HUES6 (cell line): Measurements from ENCODE around the gene GRHL3.

Experiments used
- H3K27ac ChIP-seq: 2 replicates; pipeline ENCODE4 v1.7.0; 2013; ENCODE audit warnings: low read depth, mild to moderate bottlenecking, low read length, inconsistent platforms
- H3K27me3 ChIP-seq: 2 replicates; pipeline ENCODE4 v1.6.1; 2013; ENCODE audit warnings: low read length; ENCODE audit not compliant: control insufficient read depth, insufficient read depth
- H3K36me3 ChIP-seq: 2 replicates; pipeline ENCODE4 v1.6.1; 2013; ENCODE audit warnings: low read length; ENCODE audit not compliant: control insufficient read depth, insufficient read depth
- H3K4me1 ChIP-seq: 2 replicates; pipeline ENCODE4 v1.6.1; 2013; ENCODE audit warnings: low read length; ENCODE audit not compliant: control insufficient read depth, insufficient read depth
- H3K4me3 ChIP-seq: 2 replicates; pipeline ENCODE4 v1.5.1; 2013; ENCODE audit warnings: low read depth, low read length
- H3K9ac ChIP-seq: one replicate; pipeline ENCODE4 v1.6.1; 2013; ENCODE audit warnings: mild to moderate bottlenecking, low read length
- H3K9me3 ChIP-seq: 2 replicates; pipeline ENCODE4 v1.6.1; 2013; ENCODE audit warnings: low read depth, low read length; ENCODE audit not compliant: control insufficient read depth, insufficient read depth

Gene GRHL3

DNA sequence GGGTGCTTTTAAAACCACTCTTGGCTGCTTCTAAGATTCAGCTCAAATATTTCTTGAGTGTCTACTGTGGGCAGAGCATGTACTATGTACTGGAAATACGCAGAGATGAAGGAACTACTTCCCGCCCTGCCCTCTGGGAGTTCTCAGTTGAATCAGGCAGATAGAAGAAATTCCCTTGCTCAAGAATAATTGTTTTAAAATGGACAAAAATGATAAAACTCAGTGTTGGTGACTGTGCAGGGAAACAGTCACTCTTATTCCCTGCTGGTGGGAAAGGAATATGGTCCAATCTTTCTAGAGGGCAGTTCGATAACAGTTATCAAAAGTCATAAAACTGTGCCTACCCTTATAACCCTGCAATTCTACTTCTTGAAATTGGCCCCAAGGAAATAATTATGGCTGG is 16.9 kb upstream of the GRHL3 start:
- no peak overlapping the region for H3K4me3 ChIP-seq
- no peaks in the 10 kb centered on the region for H3K27me3 ChIP-seq
- peaks cover 34% of the 10 kb centered on the region for H3K4me1 ChIP-seq
- H3K9me3 ChIP-seq: no peaks in the 10 kb centered on the region
- no peak overlapping the region for H3K27ac ChIP-seq
- H3K9ac ChIP-seq: no peak overlapping the region
- no peaks in the 10 kb centered on the region for H3K36me3 ChIP-seq

- Histone ChIP-seq H3K9ac (no peak overlapping the region), H3K9me3 (no peaks in the 10 kb centered on the region), H3K4me1 (peaks cover 39% of the 10 kb centered on the region), H3K27me3 (no peaks in the 10 kb centered on the region), H3K4me3 (no peak overlapping the region), H3K27ac (no peak overlapping the region), H3K36me3 (no peaks in the 10 kb centered on the region)
Observed at GRCh38 chr1:24303600-24303999, 15.6 kb upstream of the GRHL3 start.

GRCh38 chr1:24304763-24305162 is 14.4 kb upstream of the GRHL3 start:
- no peak overlapping the region for H3K4me3 ChIP-seq
- H3K9me3 ChIP-seq: no peaks in the 10 kb centered on the region
- no peaks in the 10 kb centered on the region for H3K27me3 ChIP-seq
- H3K4me1 ChIP-seq: peaks cover 50% of the 10 kb centered on the region
- H3K9ac ChIP-seq: no peak overlapping the region
- H3K27ac ChIP-seq: no peak overlapping the region
- H3K36me3 ChIP-seq: no peaks in the 10 kb centered on the region

- Histone ChIP-seq H3K27ac (peak overlapping the region; percentile 86; the same call in 1 of the 2 replicates), H3K9me3 (no peaks in the 10 kb centered on the region), H3K4me3 (peak overlapping the region; percentile 11; the same call in 1 of the 2 replicates)
Observed at GRCh38 chr1:24308365-24309015, 10.7 kb upstream of the GRHL3 start.

GRCh38 chr1:24309762-24310485 is 9.2 kb upstream of the GRHL3 start:
- H3K27ac ChIP-seq: no peak overlapping the region
- H3K36me3 ChIP-seq: no peaks in the 10 kb centered on the region
- no peaks in the 10 kb centered on the region for H3K27me3 ChIP-seq
- no peaks in the 10 kb centered on the region for H3K9me3 ChIP-seq
- no peak overlapping the region for H3K4me3 ChIP-seq
- peaks cover 65% of the 10 kb centered on the region for H3K4me1 ChIP-seq
- no peak overlapping the region for H3K9ac ChIP-seq

More at GRCh38 chr1:24308365-24309015, 10.7 kb upstream of the GRHL3 start:
- H3K9ac ChIP-seq: peak overlapping the region; percentile 32
- no peaks in the 10 kb centered on the region for H3K36me3 ChIP-seq
- H3K4me1 ChIP-seq: peaks cover 70% of the 10 kb centered on the region
- H3K27me3 ChIP-seq: no peaks in the 10 kb centered on the region

DNA sequence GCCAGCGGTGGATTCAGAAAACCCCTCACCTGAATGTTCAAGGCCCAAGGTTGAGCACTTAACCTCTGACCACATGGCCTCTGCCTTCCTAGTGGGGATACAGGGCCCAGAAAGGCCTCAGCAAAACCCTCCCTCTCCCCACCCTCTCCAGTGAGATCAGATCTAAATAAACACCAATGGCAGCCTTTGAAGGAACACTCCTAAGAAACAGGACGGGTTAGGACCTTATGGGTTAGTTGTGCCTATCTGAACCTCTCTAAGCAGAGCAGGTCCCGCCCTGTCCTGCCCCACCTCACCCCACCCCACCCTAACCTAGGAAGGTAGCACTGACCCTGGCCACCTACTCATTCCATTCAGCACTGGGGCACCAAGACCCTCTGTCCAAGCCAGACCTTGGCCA is 7.9 kb upstream of the GRHL3 start:
- no peaks in the 10 kb centered on the region for H3K9me3 ChIP-seq
- no peaks in the 10 kb centered on the region for H3K27me3 ChIP-seq
- no peaks in the 10 kb centered on the region for H3K36me3 ChIP-seq
- peaks cover 62% of the 10 kb centered on the region for H3K4me1 ChIP-seq
- no peak overlapping the region for H3K4me3 ChIP-seq
- no peak overlapping the region for H3K27ac ChIP-seq
- no peak overlapping the region for H3K9ac ChIP-seq

- Histone ChIP-seq H3K27ac (no peak overlapping the region), H3K4me1 (peaks cover 62% of the 10 kb centered on the region), H3K36me3 (no peaks in the 10 kb centered on the region), H3K27me3 (no peaks in the 10 kb centered on the region), H3K9ac (no peak overlapping the region), H3K9me3 (no peaks in the 10 kb centered on the region), H3K4me3 (no peak overlapping the region)
Observed at GRCh38 chr1:24311741-24312140, 7.4 kb upstream of the GRHL3 start.

GRCh38 chr1:24315391-24315790 is 3.8 kb upstream of the GRHL3 start:
- Histone ChIP-seq H3K27ac (no peak overlapping the region), H3K9ac (no peak overlapping the region), H3K27me3 (peaks cover 7% of the 10 kb centered on the region), H3K4me3 (no peak overlapping the region), H3K9me3 (no peaks in the 10 kb centered on the region), H3K4me1 (peaks cover 56% of the 10 kb centered on the region), H3K36me3 (no peaks in the 10 kb centered on the region)

DNA sequence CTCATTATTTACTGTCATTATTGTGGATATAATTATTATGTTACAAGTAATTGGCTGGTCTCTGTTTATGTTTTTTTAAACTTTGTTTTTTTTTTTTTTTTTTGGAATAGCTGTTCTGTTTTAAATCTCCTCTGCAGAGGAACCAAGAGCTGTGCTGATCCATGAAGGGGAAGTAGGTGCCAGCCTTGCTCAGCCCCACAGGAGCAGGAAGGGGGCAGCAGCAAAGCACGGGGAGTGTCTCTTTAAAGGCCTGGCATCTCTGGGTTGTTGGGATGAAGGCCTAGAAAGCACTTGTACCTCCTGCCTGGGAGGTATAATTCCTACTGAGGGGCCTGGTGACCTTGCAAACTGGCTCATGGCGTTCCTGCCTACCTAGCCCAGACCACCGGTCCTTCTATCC is 2.5 kb upstream of the GRHL3 start:
- H3K4me1 ChIP-seq: peaks cover 56% of the 10 kb centered on the region
- H3K27ac ChIP-seq: no peak overlapping the region
- H3K9me3 ChIP-seq: no peaks in the 10 kb centered on the region
- H3K4me3 ChIP-seq: no peak overlapping the region
- H3K36me3 ChIP-seq: no peaks in the 10 kb centered on the region
- H3K9ac ChIP-seq: no peak overlapping the region
- peaks cover 19% of the 10 kb centered on the region for H3K27me3 ChIP-seq

DNA sequence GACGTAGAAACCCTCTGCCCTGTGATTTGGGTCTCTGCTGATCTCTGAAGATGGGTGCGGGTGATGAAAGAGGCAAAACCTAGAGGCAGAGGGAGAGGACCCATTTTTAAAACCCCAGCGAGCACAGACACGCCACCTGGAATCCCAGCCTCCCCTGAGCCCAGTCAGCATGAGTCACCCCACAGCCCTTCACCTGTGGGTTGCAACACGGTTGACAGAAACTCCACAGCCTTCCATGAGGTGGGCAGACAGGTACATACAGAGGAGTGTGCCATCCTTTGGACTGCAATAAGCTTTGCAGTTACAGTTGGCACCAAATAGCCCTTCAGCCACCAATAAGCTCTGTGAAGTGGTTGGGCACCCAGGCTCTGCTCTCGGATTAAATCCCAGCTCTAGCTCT is 2.1 kb upstream of the GRHL3 start:
- Histone ChIP-seq H3K27me3 (peaks cover 19% of the 10 kb centered on the region), H3K36me3 (no peaks in the 10 kb centered on the region)

GRCh38 chr1:24317956-24318614 is 1.1 kb upstream of the GRHL3 start:
- H3K27ac ChIP-seq: no peak overlapping the region
- no peak overlapping the region for H3K4me3 ChIP-seq
- no peaks in the 10 kb centered on the region for H3K9me3 ChIP-seq
- peaks cover 28% of the 10 kb centered on the region for H3K27me3 ChIP-seq
- H3K36me3 ChIP-seq: no peaks in the 10 kb centered on the region
- H3K4me1 ChIP-seq: peaks cover 49% of the 10 kb centered on the region
- no peak overlapping the region for H3K9ac ChIP-seq

More for the DNA sequence above, 2.1 kb upstream of the GRHL3 start:
- H3K4me3 ChIP-seq: no peak overlapping the region
- H3K9ac ChIP-seq: no peak overlapping the region
- no peak overlapping the region for H3K27ac ChIP-seq
- H3K9me3 ChIP-seq: no peaks in the 10 kb centered on the region
- H3K4me1 ChIP-seq: peaks cover 53% of the 10 kb centered on the region
